GM12878 (cell line): ENCODE measurements around the gene PDE6C. TPM values are rescaled to one million over a fixed set of nuclear protein-coding genes. Genes with fewer than 3 reads are reported as not detected.

Source experiments
- CBX5 ChIP-seq: sonication (generic); IDR thresholded peaks from 2 replicates; pipeline ENCODE4 v1.6.1; 2016; ENCODE audit warnings: low read depth, moderate library complexity, mild to moderate bottlenecking, inconsistent platforms
- CHD1 ChIP-seq: IDR thresholded peaks from 2 replicates; pipeline ENCODE4 v1.6.1; 2012; ENCODE audit warnings: low read depth, low read length, improper control_type of control experiment
- FOS ChIP-seq: IDR thresholded peaks from 3 replicates; pipeline ENCODE4 v1.6.1; 2011; ENCODE audit warnings: borderline replicate concordance; ENCODE audit not compliant: insufficient read length; ENCODE audit errors: extremely low read depth
- FOXK2 ChIP-seq: fragments of 450-650 bp; IDR thresholded peaks from 2 replicates; pipeline ENCODE4 v1.6.1; 2017; ENCODE audit warnings: mild to moderate bottlenecking, moderate library complexity
- IRF5 ChIP-seq: fragments of 450-650 bp; IDR thresholded peaks from 2 replicates; pipeline ENCODE4 v1.6.1; 2017; ENCODE audit warnings: borderline replicate concordance
- NR2C2 ChIP-seq: IDR thresholded peaks from 2 replicates; pipeline ENCODE4 v1.6.1; 2011; ENCODE audit warnings: borderline replicate concordance, low read depth; ENCODE audit not compliant: control insufficient read depth, insufficient read length
- polyA plus RNA-seq, 11 experiments: library from polyadenylated mRNA; depleted of rRNA in 4 of 11; unstranded in 6 of 11; stranded (reverse) in 5 of 11; fragments of >200 nt; fragmentation: Nextera tagmentation in 4 of 11; fragmentation: Illumina TruSeq in 1 of 11; extraction: Ambion mirVana in 4 of 11; extraction: Trizol in 1 of 11; gene quantifications; 1 replicate in 1 of 11; 2 replicates in 10 of 11; pipeline versions ENCODE4 v1.2.1 to v1.2.3, GENCODE V29; 2011 to 2016; ENCODE audit warnings: inconsistent platforms in 2 of 11, missing spikeins in 2 of 11, low read depth in 1 of 11
- total RNA-seq, 4 experiments: library from RNA; depleted of rRNA in 3 of 4; stranded (reverse); fragments of >200 nt in 3 of 4; fragmentation: Illumina TruSeq in 1 of 4; extraction: Trizol in 1 of 4; gene quantifications; 2 replicates each; pipeline versions ENCODE4 v1.2.1 to v1.2.3, GENCODE V29; 2013 to 2021
- TF ChIP-seq, protein P1 (sequence below): fragments of 450-650 bp; IDR thresholded peaks from 2 replicates; pipeline ENCODE4 v1.6.1; 2017; ENCODE audit warnings: mild to moderate bottlenecking, moderate library complexity
- TF ChIP-seq, protein P2 (sequence below): IDR thresholded peaks from 2 replicates; pipeline ENCODE4 v1.6.1; 2012; ENCODE audit warnings: low read depth, low read length, improper control_type of control experiment
- TF ChIP-seq, protein P3 (sequence below): fragments of 450-650 bp; conservative IDR thresholded peaks from 2 replicates; pipeline ENCODE4 v1.6.1; 2017; ENCODE audit warnings: mild to moderate bottlenecking, moderate library complexity

The PDE6C gene
- total and polyA plus RNA-seq, 10 of the 15 experiments (the other 5 are each of a cell fraction or from before 2014, with no cell fraction given) = not detected

DNA sequence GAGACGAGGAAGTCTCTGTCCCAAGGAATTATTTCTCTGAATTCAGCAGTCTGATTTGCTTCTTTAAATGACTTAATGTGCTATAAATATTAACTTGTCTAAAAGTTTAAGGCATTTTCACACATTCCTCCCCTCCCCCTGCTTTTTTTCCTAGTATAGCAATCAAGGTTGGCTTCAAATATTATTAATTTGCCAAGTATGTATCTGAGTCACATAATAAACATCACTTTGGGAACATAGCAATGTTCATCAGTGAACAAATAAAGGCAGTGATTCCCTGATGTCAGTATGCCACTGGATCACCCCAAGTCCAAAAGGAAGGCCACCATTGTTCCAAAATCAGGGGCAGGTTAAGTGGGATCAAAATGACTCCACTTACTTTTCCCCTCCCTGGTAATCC, 40.5 kb downstream of the PDE6C start (continued):
- TF ChIP-seq, protein P1, sequence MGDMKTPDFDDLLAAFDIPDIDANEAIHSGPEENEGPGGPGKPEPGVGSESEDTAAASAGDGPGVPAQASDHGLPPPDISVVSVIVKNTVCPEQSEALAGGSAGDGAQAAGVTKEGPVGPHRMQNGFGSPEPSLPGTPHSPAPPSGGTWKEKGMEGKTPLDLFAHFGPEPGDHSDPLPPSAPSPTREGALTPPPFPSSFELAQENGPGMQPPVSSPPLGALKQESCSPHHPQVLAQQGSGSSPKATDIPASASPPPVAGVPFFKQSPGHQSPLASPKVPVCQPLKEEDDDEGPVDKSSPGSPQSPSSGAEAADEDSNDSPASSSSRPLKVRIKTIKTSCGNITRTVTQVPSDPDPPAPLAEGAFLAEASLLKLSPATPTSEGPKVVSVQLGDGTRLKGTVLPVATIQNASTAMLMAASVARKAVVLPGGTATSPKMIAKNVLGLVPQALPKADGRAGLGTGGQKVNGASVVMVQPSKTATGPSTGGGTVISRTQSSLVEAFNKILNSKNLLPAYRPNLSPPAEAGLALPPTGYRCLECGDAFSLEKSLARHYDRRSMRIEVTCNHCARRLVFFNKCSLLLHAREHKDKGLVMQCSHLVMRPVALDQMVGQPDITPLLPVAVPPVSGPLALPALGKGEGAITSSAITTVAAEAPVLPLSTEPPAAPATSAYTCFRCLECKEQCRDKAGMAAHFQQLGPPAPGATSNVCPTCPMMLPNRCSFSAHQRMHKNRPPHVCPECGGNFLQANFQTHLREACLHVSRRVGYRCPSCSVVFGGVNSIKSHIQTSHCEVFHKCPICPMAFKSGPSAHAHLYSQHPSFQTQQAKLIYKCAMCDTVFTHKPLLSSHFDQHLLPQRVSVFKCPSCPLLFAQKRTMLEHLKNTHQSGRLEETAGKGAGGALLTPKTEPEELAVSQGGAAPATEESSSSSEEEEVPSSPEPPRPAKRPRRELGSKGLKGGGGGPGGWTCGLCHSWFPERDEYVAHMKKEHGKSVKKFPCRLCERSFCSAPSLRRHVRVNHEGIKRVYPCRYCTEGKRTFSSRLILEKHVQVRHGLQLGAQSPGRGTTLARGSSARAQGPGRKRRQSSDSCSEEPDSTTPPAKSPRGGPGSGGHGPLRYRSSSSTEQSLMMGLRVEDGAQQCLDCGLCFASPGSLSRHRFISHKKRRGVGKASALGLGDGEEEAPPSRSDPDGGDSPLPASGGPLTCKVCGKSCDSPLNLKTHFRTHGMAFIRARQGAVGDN = no peak
- TF ChIP-seq CBX5 (no peak), IRF5 (no peak), FOS (no peak), NR2C2 (no peak), CHD1 (no peak), FOXK2 (no peak)
- TF ChIP-seq, protein P2, sequence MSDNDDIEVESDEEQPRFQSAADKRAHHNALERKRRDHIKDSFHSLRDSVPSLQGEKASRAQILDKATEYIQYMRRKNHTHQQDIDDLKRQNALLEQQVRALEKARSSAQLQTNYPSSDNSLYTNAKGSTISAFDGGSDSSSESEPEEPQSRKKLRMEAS = no peak
- TF ChIP-seq, protein P3, sequence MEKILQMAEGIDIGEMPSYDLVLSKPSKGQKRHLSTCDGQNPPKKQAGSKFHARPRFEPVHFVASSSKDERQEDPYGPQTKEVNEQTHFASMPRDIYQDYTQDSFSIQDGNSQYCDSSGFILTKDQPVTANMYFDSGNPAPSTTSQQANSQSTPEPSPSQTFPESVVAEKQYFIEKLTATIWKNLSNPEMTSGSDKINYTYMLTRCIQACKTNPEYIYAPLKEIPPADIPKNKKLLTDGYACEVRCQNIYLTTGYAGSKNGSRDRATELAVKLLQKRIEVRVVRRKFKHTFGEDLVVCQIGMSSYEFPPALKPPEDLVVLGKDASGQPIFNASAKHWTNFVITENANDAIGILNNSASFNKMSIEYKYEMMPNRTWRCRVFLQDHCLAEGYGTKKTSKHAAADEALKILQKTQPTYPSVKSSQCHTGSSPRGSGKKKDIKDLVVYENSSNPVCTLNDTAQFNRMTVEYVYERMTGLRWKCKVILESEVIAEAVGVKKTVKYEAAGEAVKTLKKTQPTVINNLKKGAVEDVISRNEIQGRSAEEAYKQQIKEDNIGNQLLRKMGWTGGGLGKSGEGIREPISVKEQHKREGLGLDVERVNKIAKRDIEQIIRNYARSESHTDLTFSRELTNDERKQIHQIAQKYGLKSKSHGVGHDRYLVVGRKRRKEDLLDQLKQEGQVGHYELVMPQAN = no peak
